Liver (tissue), 9 donors: Measurements from ENCODE around the gene TM9SF1. TPM values are rescaled to one million over a fixed set of nuclear protein-coding genes. Genes with fewer than 3 reads are reported as not detected.

Source experiments
- DNase-seq: peaks from one replicate; pipeline ENCODE4 v3.0.0-alpha.2; 2017; ENCODE audit warnings: low spot score
- H3K27ac ChIP-seq, 2 donors: one replicate each; pipeline ENCODE4 v1.7.0; 2013; ENCODE audit warnings: inconsistent platforms in 2 of 2, low read length in 2 of 2, control low read depth in 1 of 2, low read depth in 1 of 2, mild to moderate bottlenecking in 1 of 2
- H3K27me3 ChIP-seq, 4 donors: one replicate each; pipeline versions ENCODE4 v1.6.1 to v1.7.0; 2013; ENCODE audit warnings: low read length in 3 of 4, inconsistent platforms in 1 of 4, mild to moderate bottlenecking in 1 of 4, moderate library complexity in 1 of 4; ENCODE audit not compliant: control insufficient read depth in 4 of 4, insufficient read depth in 4 of 4
- H3K36me3 ChIP-seq, 4 donors: one replicate each; pipeline versions ENCODE4 v1.6.1 to v1.7.0; 2013; ENCODE audit warnings: low read length in 3 of 4, mild to moderate bottlenecking in 3 of 4, low read depth in 1 of 4, moderate library complexity in 1 of 4; ENCODE audit not compliant: control insufficient read depth in 4 of 4, insufficient read depth in 3 of 4
- H3K4me1 ChIP-seq, 4 donors: one replicate each; pipeline versions ENCODE4 v1.6.1 to v1.7.0; 2013; ENCODE audit warnings: low read length in 3 of 4, mild to moderate bottlenecking in 3 of 4, moderate library complexity in 1 of 4; ENCODE audit not compliant: control insufficient read depth in 4 of 4, insufficient read depth in 4 of 4
- H3K4me3 ChIP-seq, 3 donors: one replicate each; pipeline versions ENCODE4 v1.6.1 to v1.7.0; 2013; ENCODE audit warnings: low read length in 3 of 3, control low read depth in 1 of 3, low read depth in 1 of 3, mild to moderate bottlenecking in 1 of 3
- H3K9ac ChIP-seq, 2 donors: one replicate each; pipeline ENCODE4 v1.7.0; 2013; ENCODE audit warnings: low read length in 2 of 2, mild to moderate bottlenecking in 2 of 2, moderate library complexity in 2 of 2, control low read depth in 1 of 2, low read depth in 1 of 2
- H3K9me3 ChIP-seq, 4 donors: one replicate each; pipeline versions ENCODE4 v1.6.1 to v1.7.0; 2013; ENCODE audit warnings: low read length in 3 of 4; ENCODE audit not compliant: control insufficient read depth in 4 of 4
- ATF3 ChIP-seq: IDR thresholded peaks from 2 replicates; pipeline ENCODE4 v1.6.1; 2016; ENCODE audit warnings: antibody characterized with exemption
- CTCF ChIP-seq: fragments of 150-350 bp; IDR thresholded peaks from 2 replicates; pipeline ENCODE4 v1.5.1; 2017; ENCODE audit warnings: improper control_type of control experiment, low read depth, low read length; ENCODE audit not compliant: missing input control
- EGR1 ChIP-seq, 2 donors: IDR thresholded peaks; 2 replicates each; pipeline ENCODE4 v1.6.1; 2016 to 2018; ENCODE audit warnings: antibody characterized with exemption in 2 of 2, low read depth in 2 of 2
- FOXA1 ChIP-seq: IDR thresholded peaks from 2 replicates; pipeline ENCODE4 v1.6.1; 2016; ENCODE audit warnings: antibody characterized with exemption
- FOXA2 ChIP-seq: IDR thresholded peaks from 2 replicates; pipeline ENCODE4 v1.6.1; 2016; ENCODE audit warnings: antibody characterized with exemption
- GABPA ChIP-seq, 2 donors: IDR thresholded peaks in 1 of 2; conservative IDR thresholded peaks in 1 of 2; 2 replicates each; pipeline ENCODE4 v1.6.1; 2016; ENCODE audit warnings: antibody characterized with exemption in 2 of 2, mild to moderate bottlenecking in 1 of 2, moderate library complexity in 1 of 2
- HNF4A ChIP-seq, 2 donors: conservative IDR thresholded peaks; 2 replicates each; pipeline ENCODE4 v1.6.1; 2016; ENCODE audit warnings: antibody characterized with exemption in 2 of 2, mild to moderate bottlenecking in 2 of 2
- HNF4G ChIP-seq: IDR thresholded peaks from 2 replicates; pipeline ENCODE4 v1.6.1; 2016; ENCODE audit warnings: antibody characterized with exemption
- JUND ChIP-seq, 2 donors: IDR thresholded peaks; 2 replicates each; pipeline ENCODE4 v1.6.1; 2016; ENCODE audit warnings: antibody characterized with exemption in 2 of 2
- MAX ChIP-seq: IDR thresholded peaks from 2 replicates; pipeline ENCODE4 v1.6.1; 2016; ENCODE audit warnings: antibody characterized with exemption
- NR2F2 ChIP-seq: IDR thresholded peaks from 2 replicates; pipeline ENCODE4 v1.6.1; 2016; ENCODE audit warnings: antibody characterized with exemption
- RAD21 ChIP-seq, 2 donors: IDR thresholded peaks; 2 replicates each; pipeline ENCODE4 v1.6.1; 2016; ENCODE audit warnings: antibody characterized with exemption in 2 of 2, mild to moderate bottlenecking in 2 of 2
- REST ChIP-seq: IDR thresholded peaks from 2 replicates; pipeline ENCODE4 v1.6.1; 2016; ENCODE audit warnings: antibody characterized with exemption, mild to moderate bottlenecking
- RXRA ChIP-seq, 2 donors: IDR thresholded peaks; 2 replicates each; pipeline ENCODE4 v1.6.1; 2017 to 2018; ENCODE audit warnings: antibody characterized with exemption in 2 of 2, mild to moderate bottlenecking in 1 of 2
- SP1 ChIP-seq: IDR thresholded peaks from 2 replicates; pipeline ENCODE4 v1.6.1; 2018; ENCODE audit warnings: antibody characterized with exemption, mild to moderate bottlenecking
- TAF1 ChIP-seq: conservative IDR thresholded peaks from 2 replicates; pipeline ENCODE4 v1.6.1; 2016; ENCODE audit warnings: antibody characterized with exemption, mild to moderate bottlenecking
- YY1 ChIP-seq: IDR thresholded peaks from 2 replicates; pipeline ENCODE4 v1.6.1; 2016; ENCODE audit warnings: antibody characterized with exemption, mild to moderate bottlenecking
- ZBTB33 ChIP-seq: IDR thresholded peaks from 2 replicates; pipeline ENCODE4 v1.6.1; 2016; ENCODE audit warnings: antibody characterized with exemption
- WGBS: extraction: QIAGEN DNeasy Blood & Tissue Kit; methylation state at CpG from one replicate; pipeline ENCODE4 v1.1.7; 2013; 5-methylcytosine and 5-hydroxymethylcytosine counted together
- polyA plus RNA-seq, 2 donors: library from polyadenylated mRNA; stranded (reverse) in 1 of 2; unstranded in 1 of 2; fragments of 200-250 nt in 1 of 2; fragments of >200 nt in 1 of 2; fragmentation: Nextera tagmentation in 1 of 2; extraction: Ambion mirVana in 1 of 2; gene quantifications; one replicate each; pipeline versions ENCODE4 v1.2.1 to v1.2.3, GENCODE V29; 2013 to 2015
- total RNA-seq, 2 donors: library from RNA; depleted of rRNA; stranded (reverse); fragments of >200 nt; gene quantifications; one replicate each; pipeline ENCODE4 v1.2.3, GENCODE V29; 2014
- donor health status: healthy.
- donor health status: healthy.
- donor health status: healthy.
- donor health status: healthy.
- donor health status: healthy.

TM9SF1 gene
- total and polyA plus RNA-seq, 4 donors = 27.5 to 76.2 (median 38.5) TPM

- 90% methylated on average over 15 of the region's 15 CpGs for WGBS
- no peak for DNase-seq
- Histone ChIP-seq H3K4me3 (no peak overlapping the region), H3K27ac (no peak overlapping the region), H3K4me1 (peaks cover 2 to 30% (median 21%) of the 10 kb centered on the region in 4 donors), H3K36me3 (peaks cover 4 to 17% (median 8%) of the 10 kb centered on the region in 4 donors), H3K9me3 (no peaks in the 10 kb centered on the region), H3K27me3 (no peaks in the 10 kb centered on the region), H3K9ac (no peak overlapping the region)
- no peak for TF ChIP-seq CTCF
- TF ChIP-seq FOXA1 = no peak
- TF ChIP-seq FOXA2 = no peak
- TF ChIP-seq MAX = no peak
- no peak for TF ChIP-seq SP1
- no peak for TF ChIP-seq GABPA (IDR thresholded peaks at IDR 0.05 in 1 of 2, conservative IDR thresholded peaks at IDR 0.05 in 1 of 2)
- no peak for TF ChIP-seq RXRA (IDR thresholded peaks at IDR 0.05)
- no peak for TF ChIP-seq RAD21 (IDR thresholded peaks at IDR 0.05)
- no peak for TF ChIP-seq ZBTB33
- TF ChIP-seq HNF4A (conservative IDR thresholded peaks at IDR 0.05) = no peak
- TF ChIP-seq TAF1 = no peak
- TF ChIP-seq ATF3 = no peak
- TF ChIP-seq HNF4G = no peak
- no peak for TF ChIP-seq EGR1 (IDR thresholded peaks at IDR 0.05; ENCODE audit: low read depth in 2 of 2)
- TF ChIP-seq YY1 = no peak
- TF ChIP-seq REST = no peak
- no peak for TF ChIP-seq JUND (IDR thresholded peaks at IDR 0.05)
- no peak for TF ChIP-seq NR2F2
Observed at GRCh38 chr14:24192933-24193332, 2.3 kb downstream of the TM9SF1 start.
